HepG2 (cell line): Measurements from ENCODE around the gene ZNF24.
A peak's percentile ranks its signal among the peaks of the same experiment; 100 is the strongest.

ENCODE experiments used
- BRCA1 ChIP-seq: sonication (generic); formaldehyde crosslinking; IDR thresholded peaks from 2 replicates; pipeline ENCODE4 v1.4.0; 2020; ENCODE audit warnings: missing genetic modification reagents
- EP300 ChIP-seq, 3 experiments: sonication (generic) in 1 of 3; formaldehyde crosslinking in 1 of 3; IDR thresholded peaks; 2 replicates each; pipeline versions ENCODE4 v1.5.1 to v1.6.1; 2011 to 2020; ENCODE audit warnings: low read depth in 2 of 3, low read length in 2 of 3, borderline replicate concordance in 1 of 3, improper control_type of control experiment in 1 of 3, mild to moderate bottlenecking in 1 of 3, missing genetic modification reagents in 1 of 3, moderate library complexity in 1 of 3
- FOXM1 ChIP-seq: sonication (generic); formaldehyde crosslinking; IDR thresholded peaks from 2 replicates; pipeline ENCODE4 v1.5.0; 2020; ENCODE audit warnings: missing genetic modification reagents
- ZBTB33 ChIP-seq: sonication (generic); formaldehyde crosslinking; IDR thresholded peaks from 2 replicates; pipeline ENCODE4 v1.4.0; 2020; ENCODE audit warnings: missing genetic modification reagents
- ZMYM3 ChIP-seq: sonication (generic); formaldehyde crosslinking; IDR thresholded peaks from 2 replicates; pipeline ENCODE4 v1.5.1; 2020; ENCODE audit warnings: mild to moderate bottlenecking, missing genetic modification reagents
- ZNF232 ChIP-seq: sonication (generic); formaldehyde crosslinking; IDR thresholded peaks from 2 replicates; pipeline ENCODE4 v1.4.0; 2020; ENCODE audit warnings: missing genetic modification reagents, borderline replicate concordance
- ZNF629 ChIP-seq: sonication (generic); formaldehyde crosslinking; conservative IDR thresholded peaks from 2 replicates; pipeline ENCODE4 v1.5.0; 2020; ENCODE audit warnings: missing genetic modification reagents
- ZNF777 ChIP-seq: sonication (generic); formaldehyde crosslinking; IDR thresholded peaks from 2 replicates; pipeline ENCODE4 v1.4.0; 2020; ENCODE audit warnings: missing genetic modification reagents

- TF ChIP-seq ZMYM3 (no peak), FOXM1 (CRISPR knock-in tag) (no peak), ZNF232 (CRISPR knock-in tag) (no peak), ZNF629 (CRISPR knock-in tag) (no peak), EP300 (IDR thresholded peaks at IDR 0.05; ENCODE audit: low read depth in 2 of 2, low read length in 2 of 2) (no peak), EP300 (CRISPR knock-in tag; IDR thresholded peaks at IDR 0.05; ENCODE audit: borderline replicate concordance) (0 out of 2 replicates have a peak, but pooled peaks have one; percentile 37), ZBTB33 (no peak), BRCA1 (CRISPR knock-in tag) (no peak), ZNF777 (no peak)
These were observed 1.3 kb upstream of the ZNF24 start for GRCh38 chr18:35345460-35345921.
